ENCODE data around the gene NDUFV2.

The NDUFV2 gene

DNA sequence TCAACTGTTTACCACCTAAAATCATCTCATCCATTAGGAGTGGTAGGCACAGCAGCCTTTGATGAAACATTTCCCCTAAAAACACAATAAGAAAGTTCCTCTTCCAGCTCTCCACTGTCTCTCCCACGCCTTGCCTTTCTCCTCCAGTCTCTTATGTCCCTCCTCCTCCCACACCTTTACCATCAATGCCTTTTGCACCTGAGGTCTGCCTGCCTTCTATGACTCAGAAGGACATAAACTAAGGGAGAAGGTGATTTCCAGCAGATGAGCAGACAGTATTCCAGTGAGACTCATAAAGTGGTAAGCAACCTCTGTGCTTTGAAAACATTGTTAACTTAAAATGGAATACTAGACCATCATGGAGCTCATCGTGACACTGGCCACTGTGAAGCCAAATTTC lies 34.2 kb upstream of the NDUFV2 start:
- no peaks in the 10 kb centered on the region for H4K20me1 ChIP-seq (ENCODE audit: low read depth, low read length)
- H2AFZ ChIP-seq (ENCODE audit: low read depth, low read length, severe bottlenecking): no peak overlapping the region
- H3K27me3 ChIP-seq (ENCODE audit: low read length): no peaks in the 10 kb centered on the region
- H3K79me2 ChIP-seq (ENCODE audit: insufficient read depth, low read length): no peaks in the 10 kb centered on the region
- no peak for TF ChIP-seq EZH2phosphoT487 (conservative IDR thresholded peaks at IDR 0.05; ENCODE audit: low read length)
- no peaks in the 10 kb centered on the region for H3K36me3 ChIP-seq (ENCODE audit: low read length)
- no peaks in the 10 kb centered on the region for H3K9me2 ChIP-seq (replicated peaks; ENCODE audit: insufficient read depth, low read length)
- no peak overlapping the region for H3K4me2 ChIP-seq (ENCODE audit: low read depth, low read length, poor library complexity, severe bottlenecking)
- H3K9me3 ChIP-seq (ENCODE audit: insufficient read depth, low read length): no peaks in the 10 kb centered on the region
- H3F3A ChIP-seq (ENCODE audit: insufficient read depth): no peaks in the 10 kb centered on the region
- H3K4me3 ChIP-seq (ENCODE audit: insufficient read depth, low read length, poor library complexity, severe bottlenecking): no peak overlapping the region
- H3K27ac ChIP-seq (ENCODE audit: low read depth, low read length): no peak overlapping the region
- H3K9ac ChIP-seq (ENCODE audit: low read length): no peak overlapping the region

DNA sequence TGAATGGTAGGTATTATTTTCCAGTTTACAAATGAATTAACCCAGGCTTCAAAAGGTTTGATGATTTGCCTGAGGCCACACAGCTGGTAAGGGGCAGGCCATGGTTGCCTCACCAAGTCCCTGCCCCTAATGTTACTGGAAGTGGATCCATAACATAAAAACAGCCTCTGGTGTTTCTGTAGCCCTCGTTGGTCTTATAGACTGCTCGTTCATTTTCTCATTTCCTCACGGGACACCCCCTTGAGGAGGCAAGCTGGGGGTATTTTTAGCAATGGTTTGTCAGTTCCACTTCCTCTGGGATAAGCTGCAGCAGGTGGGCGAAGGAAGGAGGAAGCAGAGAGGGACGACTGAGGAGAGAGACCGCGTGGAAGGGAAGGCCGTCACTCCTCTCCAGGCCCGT lies 32.9 kb upstream of the NDUFV2 start:
- Histone ChIP-seq H3K9me3 (ENCODE audit: insufficient read depth, low read length) (no peaks in the 10 kb centered on the region), H3K4me3 (ENCODE audit: insufficient read depth, low read length, poor library complexity, severe bottlenecking) (no peak overlapping the region), H3K36me3 (ENCODE audit: low read length) (no peaks in the 10 kb centered on the region), H3K4me2 (ENCODE audit: low read depth, low read length, poor library complexity, severe bottlenecking) (no peak overlapping the region), H3F3A (ENCODE audit: insufficient read depth) (no peaks in the 10 kb centered on the region), H3K9ac (ENCODE audit: low read length) (no peak overlapping the region), H3K27ac (ENCODE audit: low read depth, low read length) (no peak overlapping the region), H4K20me1 (ENCODE audit: low read depth, low read length) (no peaks in the 10 kb centered on the region), H3K79me2 (ENCODE audit: insufficient read depth, low read length) (no peaks in the 10 kb centered on the region), H3K9me2 (replicated peaks; ENCODE audit: insufficient read depth, low read length) (no peaks in the 10 kb centered on the region), H2AFZ (ENCODE audit: low read depth, low read length, severe bottlenecking) (no peak overlapping the region), H3K27me3 (ENCODE audit: low read length) (no peaks in the 10 kb centered on the region)
- no peak for TF ChIP-seq EZH2phosphoT487 (conservative IDR thresholded peaks at IDR 0.05; ENCODE audit: low read length)
- TF ChIP-seq, protein P1, sequence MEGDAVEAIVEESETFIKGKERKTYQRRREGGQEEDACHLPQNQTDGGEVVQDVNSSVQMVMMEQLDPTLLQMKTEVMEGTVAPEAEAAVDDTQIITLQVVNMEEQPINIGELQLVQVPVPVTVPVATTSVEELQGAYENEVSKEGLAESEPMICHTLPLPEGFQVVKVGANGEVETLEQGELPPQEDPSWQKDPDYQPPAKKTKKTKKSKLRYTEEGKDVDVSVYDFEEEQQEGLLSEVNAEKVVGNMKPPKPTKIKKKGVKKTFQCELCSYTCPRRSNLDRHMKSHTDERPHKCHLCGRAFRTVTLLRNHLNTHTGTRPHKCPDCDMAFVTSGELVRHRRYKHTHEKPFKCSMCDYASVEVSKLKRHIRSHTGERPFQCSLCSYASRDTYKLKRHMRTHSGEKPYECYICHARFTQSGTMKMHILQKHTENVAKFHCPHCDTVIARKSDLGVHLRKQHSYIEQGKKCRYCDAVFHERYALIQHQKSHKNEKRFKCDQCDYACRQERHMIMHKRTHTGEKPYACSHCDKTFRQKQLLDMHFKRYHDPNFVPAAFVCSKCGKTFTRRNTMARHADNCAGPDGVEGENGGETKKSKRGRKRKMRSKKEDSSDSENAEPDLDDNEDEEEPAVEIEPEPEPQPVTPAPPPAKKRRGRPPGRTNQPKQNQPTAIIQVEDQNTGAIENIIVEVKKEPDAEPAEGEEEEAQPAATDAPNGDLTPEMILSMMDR (IDR thresholded peaks at IDR 0.05; ENCODE audit: insufficient read depth, low read length, poor library complexity, severe bottlenecking): no peak

DNA sequence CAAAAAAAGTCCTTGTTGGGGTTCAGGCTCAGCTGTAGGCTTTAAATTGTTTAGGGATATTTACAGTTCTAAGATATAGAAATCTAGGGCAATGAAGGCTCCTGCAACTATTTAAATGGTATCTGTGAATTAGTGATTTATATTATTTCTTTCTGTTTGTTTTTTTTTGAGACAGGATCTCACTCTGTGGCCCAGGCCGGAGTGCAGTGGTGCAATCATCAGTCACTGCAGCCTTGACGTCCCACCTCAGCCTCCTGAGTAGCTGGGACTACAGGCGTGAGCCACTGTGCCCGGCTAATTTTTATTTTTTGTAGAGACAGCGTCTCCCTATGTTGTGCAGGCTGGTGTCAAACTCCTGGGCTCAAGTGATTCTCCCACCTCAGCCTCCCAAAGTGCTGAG lies 32.3 kb upstream of the NDUFV2 start:
- Histone ChIP-seq H3K27ac (ENCODE audit: low read depth, low read length) (no peak overlapping the region), H3K4me2 (ENCODE audit: low read depth, low read length, poor library complexity, severe bottlenecking) (no peak overlapping the region), H3K27me3 (ENCODE audit: low read length) (no peaks in the 10 kb centered on the region), H3K9me2 (replicated peaks; ENCODE audit: insufficient read depth, low read length) (no peaks in the 10 kb centered on the region), H3K4me3 (ENCODE audit: insufficient read depth, low read length, poor library complexity, severe bottlenecking) (no peak overlapping the region), H3F3A (ENCODE audit: insufficient read depth) (no peaks in the 10 kb centered on the region), H3K9ac (ENCODE audit: low read length) (no peak overlapping the region), H2AFZ (ENCODE audit: low read depth, low read length, severe bottlenecking) (no peak overlapping the region), H3K9me3 (ENCODE audit: insufficient read depth, low read length) (no peaks in the 10 kb centered on the region), H4K20me1 (ENCODE audit: low read depth, low read length) (no peaks in the 10 kb centered on the region), H3K36me3 (ENCODE audit: low read length) (no peaks in the 10 kb centered on the region), H3K79me2 (ENCODE audit: insufficient read depth, low read length) (no peaks in the 10 kb centered on the region)
- TF ChIP-seq, protein P1 (IDR thresholded peaks at IDR 0.05; ENCODE audit: insufficient read depth, low read length, poor library complexity, severe bottlenecking): no peak
- no peak for TF ChIP-seq EZH2phosphoT487 (conservative IDR thresholded peaks at IDR 0.05; ENCODE audit: low read length)

DNA sequence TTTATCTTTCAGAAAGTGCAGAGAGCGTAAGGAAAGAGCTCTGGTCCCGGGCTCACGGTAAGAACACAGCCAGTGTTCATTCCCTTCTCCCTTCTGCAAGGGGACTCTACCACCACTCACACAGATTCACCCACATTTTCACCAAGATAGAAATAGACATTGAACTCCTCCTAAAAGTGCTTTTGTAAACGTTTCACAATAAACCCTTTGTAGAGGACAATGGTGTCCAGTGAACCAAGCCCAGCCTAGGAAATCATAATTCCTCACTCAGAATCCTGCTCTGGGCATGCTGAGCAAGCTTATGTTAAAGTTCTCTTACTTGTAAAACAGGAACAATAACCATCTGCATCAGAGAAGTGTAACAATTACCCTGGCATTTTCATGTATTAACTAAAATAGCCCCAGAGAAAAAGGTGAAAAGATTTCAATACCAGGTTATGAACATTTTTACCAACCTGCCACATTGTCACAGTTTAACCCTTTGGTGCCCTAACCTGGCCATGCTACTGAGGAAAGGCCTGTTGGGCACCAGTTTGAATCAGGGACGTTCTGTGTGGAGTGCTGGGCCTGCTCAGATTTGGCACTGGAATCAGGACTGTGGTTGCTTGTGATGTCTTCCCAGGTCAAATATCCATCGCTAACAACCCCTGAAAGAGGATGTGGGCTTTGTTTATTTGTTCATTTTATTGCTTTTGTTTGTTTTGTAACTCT lies 22.5 kb upstream of the NDUFV2 start:
- no peak overlapping the region for H3K4me2 ChIP-seq (ENCODE audit: low read depth, low read length, poor library complexity, severe bottlenecking)
- no peaks in the 10 kb centered on the region for H3F3A ChIP-seq (ENCODE audit: insufficient read depth)
- TF ChIP-seq, protein P1 (IDR thresholded peaks at IDR 0.05; ENCODE audit: insufficient read depth, low read length, poor library complexity, severe bottlenecking): no peak
- no peak for TF ChIP-seq EZH2phosphoT487 (conservative IDR thresholded peaks at IDR 0.05; ENCODE audit: low read length)
- H3K79me2 ChIP-seq (ENCODE audit: insufficient read depth, low read length): no peaks in the 10 kb centered on the region
- no peak overlapping the region for H2AFZ ChIP-seq (ENCODE audit: low read depth, low read length, severe bottlenecking)
- H3K4me3 ChIP-seq (ENCODE audit: insufficient read depth, low read length, poor library complexity, severe bottlenecking): no peak overlapping the region
- no peak overlapping the region for H3K27ac ChIP-seq (ENCODE audit: low read depth, low read length)
- no peaks in the 10 kb centered on the region for H4K20me1 ChIP-seq (ENCODE audit: low read depth, low read length)
- no peaks in the 10 kb centered on the region for H3K36me3 ChIP-seq (ENCODE audit: low read length)
- H3K9me3 ChIP-seq (ENCODE audit: insufficient read depth, low read length): no peaks in the 10 kb centered on the region
- H3K27me3 ChIP-seq (ENCODE audit: low read length): no peaks in the 10 kb centered on the region
- H3K9ac ChIP-seq (ENCODE audit: low read length): no peak overlapping the region
- H3K9me2 ChIP-seq (replicated peaks; ENCODE audit: insufficient read depth, low read length): no peaks in the 10 kb centered on the region

All from SU-DHL-6 (cell line).